Mesenchymal stem cell (in vitro differentiated cells and primary cell): ENCODE results near the gene THPO.
A peak's percentile ranks its signal among the peaks of the same experiment; 100 is the strongest.

ENCODE experiments used
- DNase-seq: peaks from one replicate; pipeline ENCODE4 v3.0.0-alpha.2; 2013
- H2AFZ ChIP-seq: one replicate; pipeline ENCODE4 v1.6.1; 2013; ENCODE audit warnings: low read depth, mild to moderate bottlenecking, control low read depth, inconsistent platforms, low read length, moderate library complexity
- H2AK5ac ChIP-seq: 2 replicates; pipeline ENCODE4 v1.6.1; 2013; ENCODE audit warnings: low read length, moderate library complexity, mild to moderate bottlenecking, inconsistent platforms; ENCODE audit not compliant: severe bottlenecking
- H2BK120ac ChIP-seq: one replicate; pipeline ENCODE4 v1.6.1; 2013; ENCODE audit warnings: low read depth, mild to moderate bottlenecking, inconsistent platforms, low read length, moderate library complexity
- H2BK12ac ChIP-seq, 2 experiments: one replicate each; pipeline ENCODE4 v1.6.1; 2013; ENCODE audit warnings: inconsistent platforms in 2 of 2, low read length in 2 of 2, mild to moderate bottlenecking in 2 of 2, moderate library complexity in 2 of 2, control low read depth in 1 of 2
- H2BK15ac ChIP-seq: one replicate; pipeline ENCODE4 v1.6.1; 2013; ENCODE audit warnings: mild to moderate bottlenecking, low read depth, inconsistent platforms; ENCODE audit not compliant: poor library complexity, severe bottlenecking
- H2BK5ac ChIP-seq: 2 replicates; pipeline ENCODE4 v1.6.1; 2013; ENCODE audit warnings: low read depth, mild to moderate bottlenecking, low read length, control low read depth, inconsistent platforms; ENCODE audit not compliant: poor library complexity, severe bottlenecking
- H3K14ac ChIP-seq, 2 experiments: one replicate each; pipeline ENCODE4 v1.6.1; 2013; ENCODE audit warnings: inconsistent platforms in 2 of 2, low read length in 2 of 2, control low read depth in 1 of 2, mild to moderate bottlenecking in 1 of 2, moderate library complexity in 1 of 2
- H3K18ac ChIP-seq, 2 experiments: one replicate each; pipeline ENCODE4 v1.6.1; 2013; ENCODE audit warnings: inconsistent platforms in 2 of 2, low read length in 2 of 2, control low read depth in 1 of 2, low read depth in 1 of 2, mild to moderate bottlenecking in 1 of 2
- H3K23ac ChIP-seq, 2 experiments: one replicate each; pipeline ENCODE4 v1.6.1; 2013; ENCODE audit warnings: inconsistent platforms in 2 of 2, low read length in 2 of 2, mild to moderate bottlenecking in 2 of 2, moderate library complexity in 2 of 2, control low read depth in 1 of 2
- H3K27ac ChIP-seq: 2 replicates; pipeline ENCODE4 v1.5.1; 2013; ENCODE audit warnings: mild to moderate bottlenecking, moderate library complexity, low read length, control low read depth, inconsistent platforms; ENCODE audit not compliant: poor library complexity, severe bottlenecking
- H3K27me3 ChIP-seq, 2 experiments: 2 replicates each; pipeline versions ENCODE4 v1.6.1 to v1.7.0; 2013; ENCODE audit warnings: low read length in 2 of 2, mild to moderate bottlenecking in 2 of 2, moderate library complexity in 2 of 2, control low read depth in 1 of 2, inconsistent platforms in 1 of 2; ENCODE audit not compliant: control insufficient read depth in 1 of 2, insufficient read depth in 1 of 2
- H3K36me3 ChIP-seq, 2 experiments: 2 replicates each; pipeline versions ENCODE4 v1.6.1 to v1.7.0; 2013; ENCODE audit warnings: low read length in 2 of 2, control low read depth in 1 of 2, inconsistent platforms in 1 of 2, low read depth in 1 of 2, mild to moderate bottlenecking in 1 of 2; ENCODE audit not compliant: insufficient read depth in 2 of 2, control insufficient read depth in 1 of 2
- H3K4ac ChIP-seq, 2 experiments: one replicate each; pipeline ENCODE4 v1.6.1; 2013; ENCODE audit warnings: inconsistent platforms in 2 of 2, low read length in 2 of 2, mild to moderate bottlenecking in 2 of 2, moderate library complexity in 2 of 2, control low read depth in 1 of 2, low read depth in 1 of 2
- H3K4me1 ChIP-seq: 2 replicates; pipeline ENCODE4 v1.6.1; 2013; ENCODE audit warnings: low read depth, low read length, control low read depth; ENCODE audit not compliant: control insufficient read depth, insufficient read depth
- H3K4me2 ChIP-seq: 2 replicates; pipeline ENCODE4 v1.6.1; 2013; ENCODE audit warnings: low read length, mild to moderate bottlenecking, inconsistent platforms; ENCODE audit not compliant: poor library complexity, severe bottlenecking
- H3K4me3 ChIP-seq, 2 experiments: 2 replicates each; pipeline versions ENCODE4 v1.5.1 to v1.7.0; 2013; ENCODE audit warnings: low read length in 2 of 2, mild to moderate bottlenecking in 2 of 2, control low read depth in 1 of 2, low read depth in 1 of 2; ENCODE audit not compliant: insufficient read depth in 1 of 2
- H3K79me1 ChIP-seq: replicated peaks from 2 replicates; pipeline ENCODE4 v1.6.1; 2013; ENCODE audit warnings: mild to moderate bottlenecking, control low read depth, low read length, inconsistent platforms; ENCODE audit not compliant: poor library complexity, severe bottlenecking
- H3K9ac ChIP-seq: 2 replicates; pipeline ENCODE4 v1.7.0; 2013; ENCODE audit warnings: mild to moderate bottlenecking, low read length, moderate library complexity
- H3K9me3 ChIP-seq: 2 replicates; pipeline ENCODE4 v1.7.0; 2013; ENCODE audit warnings: mild to moderate bottlenecking, low read length; ENCODE audit not compliant: control insufficient read depth
- H4K8ac ChIP-seq: one replicate; pipeline ENCODE4 v1.6.1; 2013; ENCODE audit warnings: inconsistent platforms, mild to moderate bottlenecking, low read length, moderate library complexity
- H4K91ac ChIP-seq: one replicate; pipeline ENCODE4 v1.6.1; 2013; ENCODE audit warnings: mild to moderate bottlenecking, low read length, inconsistent platforms
- WGBS: methylation state at CpG from one replicate; pipeline ENCODE4 v1.1.7; 2013; ENCODE audit warnings: mixed read lengths; 5-methylcytosine and 5-hydroxymethylcytosine counted together

Gene THPO

GRCh38 chr3:184328516-184328915 lies 49.5 kb downstream of the THPO start:
- H2AFZ ChIP-seq, result no peak overlapping the region
- no peak for DNase-seq
- no peak overlapping the region for H3K9ac ChIP-seq
- no peak overlapping the region for H2BK5ac ChIP-seq
- no peak overlapping the region for H3K4ac ChIP-seq
- 64% methylated on average over 3 of the region's 3 CpGs for WGBS
- no peak overlapping the region for H3K4me2 ChIP-seq
- H3K27me3 ChIP-seq, result no peaks in the 10 kb centered on the region
- peaks cover 82 to 99% of the 10 kb centered on the region in 2 experiments for H3K36me3 ChIP-seq
- H3K14ac ChIP-seq, result no peak overlapping the region
- no peaks in the 10 kb centered on the region for H3K9me3 ChIP-seq
- H2AK5ac ChIP-seq, result no peak overlapping the region
- H3K79me1 ChIP-seq, result peaks cover 31% of the 10 kb centered on the region
- H3K4me3 ChIP-seq, result no peak overlapping the region
- no peak overlapping the region for H2BK12ac ChIP-seq
- H2BK15ac ChIP-seq, result no peak overlapping the region
- no peak overlapping the region for H4K8ac ChIP-seq
- H4K91ac ChIP-seq, result no peak overlapping the region
- no peak overlapping the region for H3K18ac ChIP-seq
- peak overlapping the region; percentile 7 for H3K27ac ChIP-seq
- no peak overlapping the region for H3K23ac ChIP-seq
- no peak overlapping the region for H2BK120ac ChIP-seq
- H3K4me1 ChIP-seq, result peaks cover 14% of the 10 kb centered on the region

- Histone ChIP-seq H3K36me3 (peaks cover 85 to 99% of the 10 kb centered on the region in 2 experiments), H2BK12ac (no peak overlapping the region), H3K9ac (no peak overlapping the region), H3K27me3 (no peaks in the 10 kb centered on the region), H3K18ac (no peak overlapping the region), H3K9me3 (no peaks in the 10 kb centered on the region), H2AK5ac (no peak overlapping the region), H3K79me1 (peaks cover 37% of the 10 kb centered on the region), H3K14ac (no peak overlapping the region), H4K8ac (no peak overlapping the region), H3K4me1 (peaks cover 5% of the 10 kb centered on the region), H2BK120ac (no peak overlapping the region), H2BK15ac (no peak overlapping the region), H2AFZ (no peak overlapping the region), H3K23ac (no peak overlapping the region), H3K4me2 (no peak overlapping the region), H3K4me3 (no peak overlapping the region), H2BK5ac (no peak overlapping the region), H3K27ac (no peak overlapping the region), H3K4ac (no peak overlapping the region), H4K91ac (no peak overlapping the region)
- DNase-seq, result no peak
- over 99% methylated on average over 21 of the region's 21 CpGs for WGBS
Observed at GRCh38 chr3:184327171-184327570, 50.8 kb downstream of the THPO start.

- H2BK12ac ChIP-seq, result no peak overlapping the region
- H2AK5ac ChIP-seq, result no peak overlapping the region
- no peak overlapping the region for H3K4ac ChIP-seq
- peaks cover 85 to 99% of the 10 kb centered on the region in 2 experiments for H3K36me3 ChIP-seq
- H3K9ac ChIP-seq, result peak overlapping the region; percentile 1
- H3K79me1 ChIP-seq, result peaks cover 42% of the 10 kb centered on the region
- no peak overlapping the region for H3K4me2 ChIP-seq
- 97% methylated on average over 5 of the region's 6 CpGs for WGBS
- no peak overlapping the region for H2BK15ac ChIP-seq
- H3K9me3 ChIP-seq, result no peaks in the 10 kb centered on the region
- H2BK5ac ChIP-seq, result no peak overlapping the region
- H3K4me3 ChIP-seq, result no peak overlapping the region
- no peak overlapping the region for H4K91ac ChIP-seq
- H3K27ac ChIP-seq, result no peak overlapping the region
- DNase-seq, result no peak
- H2BK120ac ChIP-seq, result no peak overlapping the region
- no peak overlapping the region for H4K8ac ChIP-seq
- no peak overlapping the region for H3K14ac ChIP-seq
- no peaks in the 10 kb centered on the region for H3K4me1 ChIP-seq
- H3K27me3 ChIP-seq, result no peaks in the 10 kb centered on the region
- no peak overlapping the region for H3K23ac ChIP-seq
- no peak overlapping the region for H3K18ac ChIP-seq
- no peak overlapping the region for H2AFZ ChIP-seq
Observed at GRCh38 chr3:184325715-184326369, 52.2 kb downstream of the THPO start.

GRCh38 chr3:184325269-184325668 lies 52.7 kb downstream of the THPO start:
- 97% methylated on average over 13 of the region's 13 CpGs for WGBS
- Histone ChIP-seq H3K36me3 (peaks cover 89 to 99% of the 10 kb centered on the region in 2 experiments), H2AK5ac (no peak overlapping the region), H3K23ac (no peak overlapping the region), H4K8ac (no peak overlapping the region), H3K79me1 (peaks cover 47% of the 10 kb centered on the region), H2BK15ac (no peak overlapping the region), H4K91ac (no peak overlapping the region), H3K9me3 (no peaks in the 10 kb centered on the region), H2AFZ (no peak overlapping the region), H2BK5ac (no peak overlapping the region), H3K14ac (no peak overlapping the region), H3K4ac (no peak overlapping the region), H3K27ac (no peak overlapping the region), H3K4me2 (no peak overlapping the region), H3K4me3 (no peak overlapping the region), H3K4me1 (peaks cover 3% of the 10 kb centered on the region), H3K18ac (no peak overlapping the region), H3K27me3 (no peaks in the 10 kb centered on the region), H3K9ac (no peak overlapping the region), H2BK12ac (no peak overlapping the region), H2BK120ac (no peak overlapping the region)
- DNase-seq, result no peak
